Endothelial cell of umbilical vein (primary cell): ENCODE measurements around the gene IL20. TPM values are rescaled to one million over a fixed set of nuclear protein-coding genes. Genes with fewer than 3 reads are reported as not detected.

Experiments used
- BruUV-seq: library from RNA; stranded (reverse); fragments of 400-500 nt; replicated peaks from 2 replicates; lab custom pipeline; 2021; lab: Mats Ljungman, UMichigan
- CTCF ChIA-PET: fragments of 300-600, 350-600 bp; sonication (Branson Sonifier 250); formaldehyde crosslinking; loops from one replicate; lab custom pipeline; 2021; ENCODE audit warnings: antibody characterized with exemption, inconsistent platforms; lab: Charles Lee
- POLR2A ChIA-PET: fragments of 300-600, 350-600 bp; sonication (Branson Sonifier 250); formaldehyde crosslinking; loops from one replicate; lab custom pipeline; 2021; ENCODE audit warnings: antibody characterized with exemption, inconsistent platforms; lab: Charles Lee
- DNase-seq: peaks from one replicate; pipeline ENCODE4 v3.0.0-alpha.2; 2011; ENCODE audit warnings: low read depth, low spot score
- FAIRE-seq: peaks from 2 replicates; lab custom pipeline; 2011; peaks lifted over from hg19 to GRCh38; lab: Jason Lieb, UNC
- H2AFZ ChIP-seq: 2 replicates; pipeline ENCODE4 v1.6.0; 2012; ENCODE audit warnings: low read depth, low read length, control low read depth, inconsistent platforms
- H3K27ac ChIP-seq: 2 replicates; pipeline ENCODE4 v1.5.1; 2011; ENCODE audit warnings: low read depth, mild to moderate bottlenecking, control low read depth, low read length, moderate library complexity; ENCODE audit not compliant: insufficient read depth
- H3K27me3 ChIP-seq, 2 experiments: 2 replicates each; pipeline versions ENCODE4 v1.6.0 to v1.6.1; 2011; ENCODE audit warnings: low read length in 2 of 2, mixed read lengths in 1 of 2; ENCODE audit not compliant: control insufficient read depth in 2 of 2, insufficient read depth in 2 of 2
- H3K36me3 ChIP-seq, 2 experiments: 2 replicates in 1 of 2; 3 replicates in 1 of 2; pipeline ENCODE4 v1.5.1; 2011; ENCODE audit warnings: low read length in 2 of 2, mild to moderate bottlenecking in 1 of 2, moderate library complexity in 1 of 2; ENCODE audit not compliant: control insufficient read depth in 2 of 2, insufficient read depth in 2 of 2; ENCODE audit errors: extremely low read depth in 1 of 2
- H3K4me1 ChIP-seq: 3 replicates; pipeline ENCODE4 v1.5.1; 2011; ENCODE audit warnings: mild to moderate bottlenecking, low read length; ENCODE audit not compliant: control insufficient read depth, insufficient read depth; ENCODE audit errors: extremely low read depth
- H3K4me2 ChIP-seq: 2 replicates; pipeline ENCODE4 v1.6.1; 2011; ENCODE audit warnings: low read length, control low read depth, mixed read lengths; ENCODE audit not compliant: insufficient read depth
- H3K4me3 ChIP-seq, 3 experiments: fragments of 200-600 bp in 1 of 3; sonication (generic), shearing (Covaris generic) in 1 of 3; replicated peaks in 1 of 3; 2 replicates each; pipeline ENCODE4 v1.5.1; 2011 to 2016; ENCODE audit warnings: control low read depth in 3 of 3, low read length in 3 of 3, mild to moderate bottlenecking in 2 of 3, inconsistent platforms in 1 of 3, low read depth in 1 of 3, moderate library complexity in 1 of 3; ENCODE audit not compliant: insufficient read depth in 1 of 3
- H3K79me2 ChIP-seq: 2 replicates; pipeline ENCODE4 v1.6.0; 2012; ENCODE audit warnings: low read length, inconsistent platforms; ENCODE audit not compliant: control insufficient read depth, insufficient read depth
- H3K9ac ChIP-seq: replicated peaks from 2 replicates; pipeline ENCODE3; 2011; ENCODE audit warnings: low read length, control low read depth; ENCODE audit not compliant: insufficient read depth; ENCODE audit errors: extremely low read depth
- H3K9me1 ChIP-seq: replicated peaks from 3 replicates; pipeline ENCODE4 v1.6.0; 2011; ENCODE audit warnings: mild to moderate bottlenecking, low read length; ENCODE audit not compliant: control insufficient read depth, insufficient read depth; ENCODE audit errors: extremely low read depth
- H3K9me3 ChIP-seq: replicated peaks from 2 replicates; pipeline ENCODE4 v1.5.1; 2012; ENCODE audit warnings: low read length, inconsistent platforms; ENCODE audit not compliant: control insufficient read depth, insufficient read depth
- H4K20me1 ChIP-seq: replicated peaks from 2 replicates; pipeline ENCODE3; 2011; ENCODE audit warnings: mild to moderate bottlenecking, low read length; ENCODE audit not compliant: control insufficient read depth, insufficient read depth; ENCODE audit errors: extremely low read depth
- CTCF ChIP-seq, 2 donors: IDR thresholded peaks; 1 replicate in 1 of 2; 2 replicates in 1 of 2; pipeline ENCODE4 v1.5.1; 2011; ENCODE audit warnings: low read length in 2 of 2, mild to moderate bottlenecking in 2 of 2, moderate library complexity in 2 of 2, control low read depth in 1 of 2, inconsistent platforms in 1 of 2, low read depth in 1 of 2; ENCODE audit not compliant: insufficient read depth in 1 of 2; ENCODE audit errors: extremely low read depth in 1 of 2
- EZH2 ChIP-seq: IDR thresholded peaks from 2 replicates; pipeline ENCODE4 v1.6.1; 2012; ENCODE audit warnings: borderline replicate concordance, low read depth, mild to moderate bottlenecking, moderate library complexity, low read length, inconsistent platforms; ENCODE audit not compliant: severe bottlenecking
- GATA2 ChIP-seq: IDR thresholded peaks from 2 replicates; pipeline ENCODE4 v1.7.0; 2011; ENCODE audit warnings: low read depth, mild to moderate bottlenecking, moderate library complexity, mixed read lengths, low read length; ENCODE audit not compliant: insufficient read length, insufficient read depth
- dilution Hi-C: fragments of 300-500 bp; cut with MboI; formaldehyde crosslinking; loops from one replicate; pipeline ENCODE4 v1.15.0; 2019; ENCODE audit warnings: low sequenced_read_pairs; ENCODE audit not compliant: extremely low pct_ligation_motif_present
- intact Hi-C: fragments of 100-400 bp; cut with micrococcal nuclease; formaldehyde crosslinking; loops from one replicate; pipeline ENCODE4 v1.10.0; 2022
- polyA plus RNA-seq, 4 experiments: library from polyadenylated mRNA; depleted of rRNA in 3 of 4; stranded (reverse) in 3 of 4; unstranded in 1 of 4; fragments of >200 nt; gene quantifications; 2 replicates each; pipeline versions ENCODE4 v1.2.1 to v1.2.3, GENCODE V29; 2011 to 2012; ENCODE audit warnings: missing spikeins in 1 of 4
- total RNA-seq: library from RNA; stranded (reverse); gene quantifications from 2 replicates; pipeline ENCODE4 v1.2.3, GENCODE V29; 2021

IL20 gene
- total and polyA plus RNA-seq, 2 donors (not counting 3 experiments of a cell fraction or from before 2014, with no cell fraction given): not detected

GRCh38 chr1:206909161-206909882, 43.9 kb downstream of the IL20 start:
- Histone ChIP-seq H3K79me2 (no peaks in the 10 kb centered on the region), H3K36me3 (no peaks in the 10 kb centered on the region), H4K20me1 (no peaks in the 10 kb centered on the region), H2AFZ (no peak overlapping the region), H3K27me3 (peaks cover 36 to 37% of the 10 kb centered on the region in 2 experiments), H3K9me3 (no peaks in the 10 kb centered on the region), H3K27ac (no peak overlapping the region), H3K9me1 (no peaks in the 10 kb centered on the region), H3K9ac (no peak overlapping the region), H3K4me2 (no peak overlapping the region), H3K4me3 (peak overlapping the region in 1 of 3 experiments; percentile 10), H3K4me1 (no peaks in the 10 kb centered on the region)
- TF ChIP-seq GATA2 (no peak), EZH2 (peak; percentile 96)
- DNase-seq (no peak), FAIRE-seq (no peak)
- CTCF ChIA-PET: interaction anchor here (1.5 to 2.0 kb wide), 4 partner anchors 100 to 278 kb away, joined by 6 to 11 read pairs (median 6); no protein-coding TSS in a partner anchor
- no TSS peak for BruUV-seq
- intact Hi-C loops: no loop called here
- POLR2A ChIA-PET: no interaction called here
- dilution Hi-C loops: no loop called here

DNA sequence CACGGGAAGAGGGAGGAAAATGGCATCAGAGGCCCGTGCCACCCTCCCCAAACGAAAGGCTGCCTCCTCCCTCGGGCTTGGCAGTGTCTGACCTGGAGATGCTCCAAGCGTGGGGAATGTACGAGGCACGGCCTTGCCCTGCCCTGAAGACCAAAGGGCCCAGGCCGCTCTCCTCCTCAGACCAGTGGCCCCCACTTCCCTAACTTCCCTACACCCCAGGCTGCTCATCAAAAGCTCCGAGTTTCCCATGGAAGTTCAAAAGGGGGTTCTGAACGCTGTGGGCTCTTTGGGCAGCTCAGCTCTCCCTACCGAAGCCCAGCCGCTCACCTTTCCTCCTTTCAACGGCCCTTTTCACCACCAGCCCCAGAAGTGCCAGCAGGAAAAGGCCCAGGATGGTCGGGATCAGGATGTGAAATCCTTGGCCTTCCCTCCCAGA, 44.5 kb downstream of the IL20 start:
- H3K9ac ChIP-seq: no peak overlapping the region
- DNase-seq: no peak
- dilution Hi-C loops (no loop called here), intact Hi-C loops (loop anchor here (10.0 kb wide), 1 partner anchor 415 kb away; no protein-coding TSS in a partner anchor)
- H3K36me3 ChIP-seq: no peaks in the 10 kb centered on the region
- FAIRE-seq: no peak
- H3K27me3 ChIP-seq: peaks cover 35 to 36% of the 10 kb centered on the region in 2 experiments
- BruUV-seq: no TSS peak
- no peak overlapping the region for H3K27ac ChIP-seq
- no peaks in the 10 kb centered on the region for H3K79me2 ChIP-seq
- H3K9me1 ChIP-seq: no peaks in the 10 kb centered on the region
- peak; percentile 24 for TF ChIP-seq EZH2
- TF ChIP-seq GATA2: no peak
- TF ChIP-seq CTCF (IDR thresholded peaks at IDR 0.05; ENCODE audit: extremely low read depth in 1 of 2, insufficient read depth in 1 of 2, low read depth in 1 of 2, low read length in 2 of 2): no peak
- H3K4me2 ChIP-seq: no peak overlapping the region
- no peak overlapping the region for H2AFZ ChIP-seq
- ChIA-PET POLR2A (no interaction called here), CTCF (interaction anchor here (1.5 to 2.0 kb wide), 4 partner anchors 100 to 279 kb away, joined by 6 to 11 read pairs (median 6); no protein-coding TSS in a partner anchor)
- no peaks in the 10 kb centered on the region for H4K20me1 ChIP-seq
- H3K4me1 ChIP-seq: no peaks in the 10 kb centered on the region
- H3K4me3 ChIP-seq: no peak overlapping the region
- no peaks in the 10 kb centered on the region for H3K9me3 ChIP-seq
